GM23338 (cell line): Measurements from ENCODE around the gene TANGO6. TPM values are rescaled to one million over a fixed set of nuclear protein-coding genes. Genes with fewer than 3 reads are reported as not detected.

Experiments used
- ATAC-seq: fragments of 200-7000 bp; cut with Tn5 transposase; 3 replicates; pipeline ENCODE4 v1.9.1; 2020
- DNase-seq: peaks from one replicate; pipeline ENCODE4 v3.0.0-alpha.2; 2015; ENCODE audit warnings: low spot score
- H2AFZ ChIP-seq: fragments of 200-600 bp; sonication (generic); 2 replicates; pipeline ENCODE4 v1.8.0; 2016; ENCODE audit warnings: antibody characterized with exemption, mild to moderate bottlenecking, moderate library complexity
- H3F3A ChIP-seq: fragments of 200-600 bp; sonication (generic); replicated peaks from 2 replicates; pipeline ENCODE4 v1.8.0; 2017; ENCODE audit warnings: antibody characterized with exemption, mixed run types, low read depth
- H3K27ac ChIP-seq: fragments of 200-600 bp; sonication (generic); 2 replicates; pipeline ENCODE4 v1.6.1; 2016; ENCODE audit warnings: low read depth
- H3K27me3 ChIP-seq: fragments of 200-600 bp; sonication (generic); 2 replicates; pipeline ENCODE4 v1.8.0; 2016; ENCODE audit warnings: mild to moderate bottlenecking, mixed run types, moderate library complexity; ENCODE audit not compliant: insufficient read depth
- H3K36me3 ChIP-seq: fragments of 200-600 bp; sonication (generic); 2 replicates; pipeline ENCODE4 v1.8.0; 2016; ENCODE audit warnings: mild to moderate bottlenecking; ENCODE audit not compliant: insufficient read depth
- H3K4me1 ChIP-seq: fragments of 200-600 bp; sonication (generic); 2 replicates; pipeline ENCODE4 v1.8.0; 2016; ENCODE audit warnings: mild to moderate bottlenecking, moderate library complexity; ENCODE audit not compliant: insufficient read depth
- H3K4me2 ChIP-seq: fragments of 200-600 bp; sonication (generic); 2 replicates; pipeline ENCODE4 v1.7.1; 2017; ENCODE audit warnings: mixed run types
- H3K4me3 ChIP-seq: fragments of 200-600 bp; sonication (generic); 2 replicates; pipeline ENCODE4 v1.6.1; 2016; ENCODE audit warnings: mixed run types
- H3K79me2 ChIP-seq: fragments of 200-600 bp; sonication (generic); replicated peaks from 2 replicates; pipeline ENCODE4 v1.8.0; 2017; ENCODE audit warnings: mild to moderate bottlenecking; ENCODE audit not compliant: insufficient read depth
- H3K9me2 ChIP-seq: fragments of 200-600 bp; sonication (generic); 2 replicates; pipeline ENCODE4 v1.8.0; 2017; ENCODE audit not compliant: insufficient read depth
- H4K20me1 ChIP-seq: fragments of 200-600 bp; sonication (generic); replicated peaks from 2 replicates; pipeline ENCODE4 v1.8.0; 2017; ENCODE audit warnings: mild to moderate bottlenecking; ENCODE audit not compliant: insufficient read depth
- H3K27ac Mint-ChIP-seq: 2 replicates; pipeline ENCODE4 v1.8.0; 2020; ENCODE audit warnings: inconsistent platforms, mild to moderate bottlenecking, moderate library complexity, mixed read lengths
- H3K27me3 Mint-ChIP-seq: 3 replicates; pipeline ENCODE4 v1.8.0; 2022; ENCODE audit warnings: low read depth, mild to moderate bottlenecking, moderate library complexity, mixed read lengths, inconsistent platforms; ENCODE audit not compliant: insufficient read depth, poor library complexity
- H3K36me3 Mint-ChIP-seq: 3 replicates; pipeline ENCODE4 v1.8.0; 2021; ENCODE audit warnings: low read depth, mild to moderate bottlenecking, inconsistent platforms, moderate library complexity, mixed read lengths
- H3K4me1 Mint-ChIP-seq: 3 replicates; pipeline ENCODE4 v1.8.0; 2020; ENCODE audit warnings: mild to moderate bottlenecking, inconsistent platforms, mixed read lengths
- H3K4me3 Mint-ChIP-seq: 3 replicates; pipeline ENCODE4 v1.8.0; 2021; ENCODE audit warnings: moderate library complexity, mild to moderate bottlenecking, inconsistent platforms, mixed read lengths
- H3K9me3 Mint-ChIP-seq: 3 replicates; pipeline ENCODE4 v1.8.0; 2020; ENCODE audit warnings: moderate library complexity, mild to moderate bottlenecking, inconsistent platforms, mixed read lengths
- CREB1 ChIP-seq: fragments of 250-450 bp; sonication (Bioruptor Pico); IDR thresholded peaks from 2 replicates; pipeline ENCODE4 v1.5.0; 2020; ENCODE audit warnings: low read depth, mild to moderate bottlenecking, moderate library complexity
- EZH2phosphoT487 ChIP-seq: fragments of 200-600 bp; sonication (generic); IDR thresholded peaks from one replicate; pipeline ENCODE4 v1.8.1; 2018; ENCODE audit warnings: antibody characterized with exemption; ENCODE audit not compliant: unreplicated experiment
- JUNB ChIP-seq: IDR thresholded peaks from one replicate; pipeline ENCODE4 v1.6.1; 2016; ENCODE audit warnings: antibody characterized with exemption; ENCODE audit not compliant: unreplicated experiment
- NANOG ChIP-seq: IDR thresholded peaks from 2 replicates; pipeline ENCODE4 v1.6.1; 2016; ENCODE audit warnings: antibody characterized with exemption, borderline replicate concordance
- POLR2AphosphoS5 ChIP-seq: IDR thresholded peaks from 2 replicates; pipeline ENCODE4 v1.6.1; 2016; ENCODE audit warnings: antibody characterized with exemption, low read depth
- ZNF114 ChIP-seq: fragments of 250-450 bp; sonication (Bioruptor Pico); IDR thresholded peaks from 2 replicates; pipeline ENCODE4 v1.5.0; 2020; ENCODE audit warnings: mild to moderate bottlenecking, moderate library complexity
- ZNF331 ChIP-seq: fragments of 250-450 bp; sonication (Bioruptor Pico); IDR thresholded peaks from 2 replicates; pipeline ENCODE4 v1.5.0; 2020; ENCODE audit warnings: low read depth, mild to moderate bottlenecking, moderate library complexity
- polyA plus RNA-seq: library from polyadenylated mRNA; unstranded; fragments of >200 nt; fragmentation: Nextera tagmentation; extraction: Ambion mirVana; gene quantifications from 2 replicates; pipeline ENCODE4 v1.2.1, GENCODE V29; 2016
- total RNA-seq: library from RNA; depleted of rRNA; stranded (reverse); fragments of >200 nt; shearing (Covaris generic); gene quantifications from 2 replicates; pipeline ENCODE4 v1.2.3, GENCODE V29; 2014
- TF ChIP-seq, protein P1 (sequence below), 2 experiments: fragments of 200-600 bp in 1 of 2; sonication (generic) in 1 of 2; conservative IDR thresholded peaks; 2 replicates each; pipeline versions ENCODE4 v1.5.1 to v1.6.1; 2016 to 2017; ENCODE audit warnings: antibody characterized with exemption in 2 of 2, low read depth in 2 of 2, mild to moderate bottlenecking in 2 of 2, moderate library complexity in 1 of 2
- TF ChIP-seq, protein P2 (sequence below): IDR thresholded peaks from one replicate; pipeline ENCODE4 v1.6.1; 2018; ENCODE audit warnings: antibody characterized with exemption; ENCODE audit not compliant: unreplicated experiment
- TF ChIP-seq, protein P3 (sequence below): IDR thresholded peaks from 2 replicates; pipeline ENCODE4 v1.6.1; 2016; ENCODE audit warnings: antibody characterized with exemption

The TANGO6 gene
- total and polyA plus RNA-seq, 2 experiments from 2014 or later: 7.2 to 23.2 TPM

DNA sequence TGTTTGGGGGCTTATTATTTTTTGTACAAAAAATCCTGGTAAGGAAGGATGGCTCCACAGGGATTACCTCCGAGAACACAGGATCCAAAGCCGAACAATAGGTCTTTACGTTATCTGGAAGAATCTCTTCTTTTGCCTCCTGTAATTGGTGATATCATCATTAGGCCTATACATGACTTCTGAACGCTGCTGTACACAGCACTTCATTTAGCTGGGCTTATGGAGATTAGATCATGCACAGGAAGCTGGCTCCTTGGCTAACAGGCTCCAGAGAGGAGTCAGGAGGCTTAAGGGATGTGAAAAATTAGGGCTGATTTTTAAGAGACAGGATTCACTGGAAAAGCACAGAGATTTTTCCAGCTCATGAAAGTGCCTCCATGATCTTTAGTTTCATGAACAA lies 54.7 kb downstream of the TANGO6 start (continued):
- TF ChIP-seq, protein P1, sequence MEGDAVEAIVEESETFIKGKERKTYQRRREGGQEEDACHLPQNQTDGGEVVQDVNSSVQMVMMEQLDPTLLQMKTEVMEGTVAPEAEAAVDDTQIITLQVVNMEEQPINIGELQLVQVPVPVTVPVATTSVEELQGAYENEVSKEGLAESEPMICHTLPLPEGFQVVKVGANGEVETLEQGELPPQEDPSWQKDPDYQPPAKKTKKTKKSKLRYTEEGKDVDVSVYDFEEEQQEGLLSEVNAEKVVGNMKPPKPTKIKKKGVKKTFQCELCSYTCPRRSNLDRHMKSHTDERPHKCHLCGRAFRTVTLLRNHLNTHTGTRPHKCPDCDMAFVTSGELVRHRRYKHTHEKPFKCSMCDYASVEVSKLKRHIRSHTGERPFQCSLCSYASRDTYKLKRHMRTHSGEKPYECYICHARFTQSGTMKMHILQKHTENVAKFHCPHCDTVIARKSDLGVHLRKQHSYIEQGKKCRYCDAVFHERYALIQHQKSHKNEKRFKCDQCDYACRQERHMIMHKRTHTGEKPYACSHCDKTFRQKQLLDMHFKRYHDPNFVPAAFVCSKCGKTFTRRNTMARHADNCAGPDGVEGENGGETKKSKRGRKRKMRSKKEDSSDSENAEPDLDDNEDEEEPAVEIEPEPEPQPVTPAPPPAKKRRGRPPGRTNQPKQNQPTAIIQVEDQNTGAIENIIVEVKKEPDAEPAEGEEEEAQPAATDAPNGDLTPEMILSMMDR (conservative IDR thresholded peaks at IDR 0.05; ENCODE audit: low read depth in 2 of 2): no peak
- TF ChIP-seq ZNF331 (CRISPR knock-in tag) (no peak), JUNB (no peak), CREB1 (CRISPR knock-in tag) (no peak), ZNF114 (CRISPR knock-in tag) (no peak)
- TF ChIP-seq, protein P2, sequence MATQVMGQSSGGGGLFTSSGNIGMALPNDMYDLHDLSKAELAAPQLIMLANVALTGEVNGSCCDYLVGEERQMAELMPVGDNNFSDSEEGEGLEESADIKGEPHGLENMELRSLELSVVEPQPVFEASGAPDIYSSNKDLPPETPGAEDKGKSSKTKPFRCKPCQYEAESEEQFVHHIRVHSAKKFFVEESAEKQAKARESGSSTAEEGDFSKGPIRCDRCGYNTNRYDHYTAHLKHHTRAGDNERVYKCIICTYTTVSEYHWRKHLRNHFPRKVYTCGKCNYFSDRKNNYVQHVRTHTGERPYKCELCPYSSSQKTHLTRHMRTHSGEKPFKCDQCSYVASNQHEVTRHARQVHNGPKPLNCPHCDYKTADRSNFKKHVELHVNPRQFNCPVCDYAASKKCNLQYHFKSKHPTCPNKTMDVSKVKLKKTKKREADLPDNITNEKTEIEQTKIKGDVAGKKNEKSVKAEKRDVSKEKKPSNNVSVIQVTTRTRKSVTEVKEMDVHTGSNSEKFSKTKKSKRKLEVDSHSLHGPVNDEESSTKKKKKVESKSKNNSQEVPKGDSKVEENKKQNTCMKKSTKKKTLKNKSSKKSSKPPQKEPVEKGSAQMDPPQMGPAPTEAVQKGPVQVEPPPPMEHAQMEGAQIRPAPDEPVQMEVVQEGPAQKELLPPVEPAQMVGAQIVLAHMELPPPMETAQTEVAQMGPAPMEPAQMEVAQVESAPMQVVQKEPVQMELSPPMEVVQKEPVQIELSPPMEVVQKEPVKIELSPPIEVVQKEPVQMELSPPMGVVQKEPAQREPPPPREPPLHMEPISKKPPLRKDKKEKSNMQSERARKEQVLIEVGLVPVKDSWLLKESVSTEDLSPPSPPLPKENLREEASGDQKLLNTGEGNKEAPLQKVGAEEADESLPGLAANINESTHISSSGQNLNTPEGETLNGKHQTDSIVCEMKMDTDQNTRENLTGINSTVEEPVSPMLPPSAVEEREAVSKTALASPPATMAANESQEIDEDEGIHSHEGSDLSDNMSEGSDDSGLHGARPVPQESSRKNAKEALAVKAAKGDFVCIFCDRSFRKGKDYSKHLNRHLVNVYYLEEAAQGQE: no peak

DNA sequence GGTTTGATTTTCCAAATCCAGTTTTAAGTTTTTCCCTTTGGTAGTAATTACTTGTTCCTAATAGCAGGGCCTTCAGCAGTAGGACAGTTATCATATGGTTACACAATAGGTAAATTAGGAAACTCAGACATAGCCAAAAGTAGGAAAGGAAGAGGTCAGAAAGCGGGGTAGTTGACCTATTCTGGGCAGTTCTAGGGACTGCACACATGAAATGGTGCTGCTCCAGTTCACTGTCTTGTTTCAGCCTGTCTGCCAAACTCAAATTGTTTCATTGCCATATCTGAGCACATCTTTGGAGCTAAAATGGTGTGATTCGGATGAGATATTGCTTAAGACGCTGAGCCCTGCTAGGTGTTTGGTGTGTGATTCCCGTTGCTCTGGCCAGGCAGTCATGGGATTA lies 56.7 kb downstream of the TANGO6 start:
- Mint-ChIP-seq H3K27ac (no peak overlapping the region), H3K36me3 (peaks cover 5% of the 10 kb centered on the region; the same call in 1 of the 3 replicates), H3K4me3 (no peak overlapping the region), H3K27me3 (peaks cover 2% of the 10 kb centered on the region), H3K9me3 (no peaks in the 10 kb centered on the region), H3K4me1 (peaks cover 14% of the 10 kb centered on the region; the same call in 2 of the 3 replicates)
- Histone ChIP-seq H2AFZ (no peak overlapping the region), H3K27me3 (no peaks in the 10 kb centered on the region), H3K4me2 (no peak overlapping the region), H3K4me3 (no peak overlapping the region), H3K36me3 (no peaks in the 10 kb centered on the region), H3K4me1 (peaks cover 18% of the 10 kb centered on the region), H3K79me2 (no peaks in the 10 kb centered on the region), H3K9me2 (no peaks in the 10 kb centered on the region), H4K20me1 (no peaks in the 10 kb centered on the region), H3K27ac (peak overlapping the region; percentile 26; the same call in 1 of the 2 replicates), H3F3A (peaks cover 5% of the 10 kb centered on the region; the same call in 1 of the 2 replicates)
- DNase-seq (no peak), ATAC-seq (no peak)
- TF ChIP-seq, protein P2: no peak
- TF ChIP-seq EZH2phosphoT487 (no peak), JUNB (no peak), ZNF331 (CRISPR knock-in tag) (no peak), NANOG (no peak), CREB1 (CRISPR knock-in tag) (no peak), POLR2AphosphoS5 (no peak)
- TF ChIP-seq, protein P3, sequence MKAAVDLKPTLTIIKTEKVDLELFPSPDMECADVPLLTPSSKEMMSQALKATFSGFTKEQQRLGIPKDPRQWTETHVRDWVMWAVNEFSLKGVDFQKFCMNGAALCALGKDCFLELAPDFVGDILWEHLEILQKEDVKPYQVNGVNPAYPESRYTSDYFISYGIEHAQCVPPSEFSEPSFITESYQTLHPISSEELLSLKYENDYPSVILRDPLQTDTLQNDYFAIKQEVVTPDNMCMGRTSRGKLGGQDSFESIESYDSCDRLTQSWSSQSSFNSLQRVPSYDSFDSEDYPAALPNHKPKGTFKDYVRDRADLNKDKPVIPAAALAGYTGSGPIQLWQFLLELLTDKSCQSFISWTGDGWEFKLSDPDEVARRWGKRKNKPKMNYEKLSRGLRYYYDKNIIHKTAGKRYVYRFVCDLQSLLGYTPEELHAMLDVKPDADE: no peak
